MM.1S (cell line): ENCODE results near the gene LYL1.

Experiments
- DNase-seq: peaks from one replicate; pipeline ENCODE4 v3.0.0-alpha.2; 2015
- H2AFZ ChIP-seq: fragments of 300-600 bp; sonication (generic); 2 replicates; pipeline ENCODE4 v1.6.0; 2016; ENCODE audit warnings: antibody characterized with exemption, low read length
- H3F3A ChIP-seq: fragments of 300-600 bp; sonication (generic); 2 replicates; pipeline ENCODE4 v1.6.1; 2016; ENCODE audit warnings: mild to moderate bottlenecking, antibody characterized with exemption, low read length, moderate library complexity, mixed read lengths; ENCODE audit not compliant: insufficient read depth
- H3K27ac ChIP-seq: fragments of 300-600 bp; sonication (generic); 2 replicates; pipeline ENCODE4 v1.5.1; 2016; ENCODE audit warnings: mild to moderate bottlenecking, low read length
- H3K27me3 ChIP-seq: fragments of 300-600 bp; sonication (generic); replicated peaks from 2 replicates; pipeline ENCODE4 v1.6.0; 2016; ENCODE audit warnings: low read length; ENCODE audit not compliant: insufficient read depth
- H3K36me3 ChIP-seq: fragments of 300-600 bp; sonication (generic); replicated peaks from 2 replicates; pipeline ENCODE4 v1.6.1; 2016; ENCODE audit warnings: mild to moderate bottlenecking, low read length, mixed read lengths; ENCODE audit not compliant: insufficient read depth
- H3K4me1 ChIP-seq: fragments of 300-600 bp; sonication (generic); 2 replicates; pipeline ENCODE4 v1.6.1; 2016; ENCODE audit warnings: low read length, mixed read lengths
- H3K4me2 ChIP-seq: fragments of 300-600 bp; sonication (generic); 2 replicates; pipeline ENCODE4 v1.6.0; 2016; ENCODE audit warnings: low read depth, low read length
- H3K4me3 ChIP-seq: fragments of 300-600 bp; sonication (generic); 2 replicates; pipeline ENCODE4 v1.5.1; 2016; ENCODE audit warnings: low read length, mixed read lengths
- H3K79me2 ChIP-seq: fragments of 300-600 bp; sonication (generic); 2 replicates; pipeline ENCODE4 v1.6.1; 2016; ENCODE audit warnings: mixed run types, low read length, mixed read lengths
- H3K9ac ChIP-seq: fragments of 300-600 bp; sonication (generic); 2 replicates; pipeline ENCODE4 v1.6.1; 2016; ENCODE audit warnings: low read length, mixed read lengths
- H3K9me2 ChIP-seq: fragments of 300-600 bp; sonication (generic); replicated peaks from 2 replicates; pipeline ENCODE4 v1.6.1; 2016; ENCODE audit warnings: mild to moderate bottlenecking, low read length, mixed read lengths; ENCODE audit not compliant: insufficient read depth
- H3K9me3 ChIP-seq: fragments of 300-600 bp; sonication (generic); replicated peaks from 2 replicates; pipeline ENCODE4 v1.6.1; 2016; ENCODE audit warnings: mild to moderate bottlenecking, low read length, mixed read lengths; ENCODE audit not compliant: insufficient read depth
- H4K20me1 ChIP-seq: fragments of 300-600 bp; sonication (generic); 2 replicates; pipeline ENCODE4 v1.6.1; 2016; ENCODE audit warnings: mild to moderate bottlenecking, low read length, moderate library complexity, mixed read lengths; ENCODE audit not compliant: insufficient read depth
- CTCF ChIP-seq: fragments of 300-600 bp; sonication (generic); IDR thresholded peaks from 2 replicates; pipeline ENCODE4 v1.5.1; 2016; ENCODE audit warnings: antibody characterized with exemption, low read length, mixed read lengths
- EZH2 ChIP-seq: fragments of 300-600 bp; sonication (generic); optimal IDR thresholded peaks from 2 replicates; pipeline ENCODE3; 2017; ENCODE audit warnings: low read depth, mild to moderate bottlenecking, antibody characterized with exemption, low read length, mixed read lengths
- EZH2phosphoT487 ChIP-seq: fragments of 300-600 bp; sonication (generic); IDR thresholded peaks from 2 replicates; pipeline ENCODE4 v1.6.1; 2018; ENCODE audit warnings: antibody characterized with exemption, low read length

LYL1 gene

GRCh38 chr19:13087295-13087694 is 15.4 kb downstream of the LYL1 start:
- Histone ChIP-seq H3K36me3 (no peaks in the 10 kb centered on the region), H3K4me1 (peaks cover 7% of the 10 kb centered on the region), H3K4me2 (no peak overlapping the region), H3F3A (no peaks in the 10 kb centered on the region), H3K4me3 (no peak overlapping the region), H3K27me3 (no peaks in the 10 kb centered on the region; the same call in 1 of the 2 replicates), H3K79me2 (no peaks in the 10 kb centered on the region), H4K20me1 (no peaks in the 10 kb centered on the region), H3K9me2 (no peaks in the 10 kb centered on the region), H3K9ac (no peak overlapping the region), H3K27ac (no peak overlapping the region), H3K9me3 (no peaks in the 10 kb centered on the region), H2AFZ (no peak overlapping the region)
- DNase-seq: no peak
- TF ChIP-seq CTCF (no peak), EZH2 (no peak), EZH2phosphoT487 (no peak)

DNA sequence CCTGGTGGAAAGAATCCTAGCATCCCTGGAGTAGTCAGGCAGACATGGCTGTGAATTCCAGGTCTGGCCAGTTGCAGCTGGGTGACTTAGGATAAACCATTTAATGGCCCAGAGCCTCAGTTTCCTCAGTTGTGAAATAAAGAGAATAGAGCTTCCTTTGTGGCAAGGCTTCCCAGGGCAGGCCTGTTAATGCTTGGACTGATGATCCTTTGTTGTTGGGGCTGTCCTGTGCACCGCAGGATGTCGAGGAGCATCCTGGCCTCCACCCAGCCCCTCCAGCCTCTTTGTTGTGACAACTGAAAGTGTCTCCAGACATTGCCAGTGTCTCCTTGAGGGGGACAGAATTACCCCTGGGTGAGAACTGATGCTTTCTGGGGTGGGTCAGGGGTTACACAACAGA is 16.3 kb downstream of the LYL1 start:
- no peaks in the 10 kb centered on the region for H3K79me2 ChIP-seq

DNA sequence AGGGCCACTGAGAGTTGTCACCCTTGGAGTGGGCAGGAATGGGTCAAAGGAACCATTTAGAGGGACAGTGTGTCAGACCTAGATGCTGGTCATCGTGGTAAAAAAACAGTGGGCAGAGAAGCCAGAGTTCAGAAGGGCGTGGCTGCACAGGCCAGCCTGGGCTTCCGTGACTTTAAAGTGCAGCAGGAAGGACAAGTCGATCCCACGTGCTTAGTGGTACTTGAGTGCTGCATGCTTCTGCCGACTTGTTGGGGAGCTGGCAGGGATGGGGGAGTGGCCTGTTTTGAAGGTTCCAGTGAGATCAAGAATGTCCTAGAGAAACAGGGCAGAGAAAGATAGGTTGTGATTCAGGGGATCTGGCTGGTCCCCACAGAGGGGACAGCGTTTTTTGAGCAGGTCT is 17.0 kb downstream of the LYL1 start:
- Histone ChIP-seq H3K27ac (no peak overlapping the region), H3F3A (no peaks in the 10 kb centered on the region), H2AFZ (no peak overlapping the region), H3K27me3 (no peaks in the 10 kb centered on the region), H3K4me2 (no peak overlapping the region), H3K79me2 (no peaks in the 10 kb centered on the region), H3K4me3 (no peak overlapping the region), H3K4me1 (peaks cover 7% of the 10 kb centered on the region), H3K36me3 (no peaks in the 10 kb centered on the region), H3K9me3 (no peaks in the 10 kb centered on the region), H3K9me2 (no peaks in the 10 kb centered on the region), H4K20me1 (no peaks in the 10 kb centered on the region), H3K9ac (no peak overlapping the region)
- TF ChIP-seq EZH2 (no peak), EZH2phosphoT487 (no peak), CTCF (no peak)
- no peak for DNase-seq

More for the DNA sequence above, 16.3 kb downstream of the LYL1 start:
- Histone ChIP-seq H3K27ac (no peak overlapping the region), H3K4me3 (no peak overlapping the region), H3K4me2 (no peak overlapping the region), H3K9me2 (no peaks in the 10 kb centered on the region), H2AFZ (no peak overlapping the region), H4K20me1 (no peaks in the 10 kb centered on the region), H3K9ac (no peak overlapping the region), H3K27me3 (no peaks in the 10 kb centered on the region; the same call in 1 of the 2 replicates), H3K4me1 (peaks cover 7% of the 10 kb centered on the region), H3K36me3 (no peaks in the 10 kb centered on the region), H3K9me3 (no peaks in the 10 kb centered on the region), H3F3A (no peaks in the 10 kb centered on the region)
- no peak for TF ChIP-seq CTCF
- TF ChIP-seq EZH2: no peak
- TF ChIP-seq EZH2phosphoT487: no peak
- DNase-seq: no peak
